NCI-H1092 (cell line): Measurements from ENCODE around the gene PPM1L.
"Not testable (repeated sequence)": the region's sequence is repeated elsewhere in the genome, so short reads cannot be mapped to it uniquely, and the experiment has no call there.

Experiments
- DNase-seq: peaks from one replicate; lab custom pipeline; 2025; lab: John Stamatoyannopoulos, UW

The PPM1L gene

GRCh38 chr3:160987982-160988964 is 232.2 kb downstream of the PPM1L start:
- DNase-seq, result no peak

- no peak for DNase-seq
These were observed 234.4 kb downstream of the PPM1L start for GRCh38 chr3:160990446-160990845.

- DNase-seq, result no peak
These were observed 236.7 kb downstream of the PPM1L start for GRCh38 chr3:160992712-160993111.

- no peak for DNase-seq
These were observed 240.8 kb downstream of the PPM1L start for GRCh38 chr3:160996811-160997210.

- no peak for DNase-seq
These were observed 242.6 kb downstream of the PPM1L start for GRCh38 chr3:160998581-160998980.

- DNase-seq, result no peak
These were observed 243.2 kb downstream of the PPM1L start for GRCh38 chr3:160999274-160999673.

- DNase-seq, result no peak
These were observed 252.1 kb downstream of the PPM1L start for GRCh38 chr3:161008086-161008485.

GRCh38 chr3:161010151-161010550 is 254.1 kb downstream of the PPM1L start:
- DNase-seq, result not testable (repeated sequence)

- DNase-seq, result no peak
These were observed 259.1 kb downstream of the PPM1L start for GRCh38 chr3:161014843-161015749.

- no peak for DNase-seq
These were observed 260.6 kb downstream of the PPM1L start for GRCh38 chr3:161016417-161017313.

GRCh38 chr3:161017971-161018370 is 261.9 kb downstream of the PPM1L start:
- no peak for DNase-seq

- no peak for DNase-seq
These were observed 264.2 kb downstream of the PPM1L start for GRCh38 chr3:161020256-161020655.

- DNase-seq, result no peak
These were observed 269.9 kb downstream of the PPM1L start for GRCh38 chr3:161025911-161026310.

GRCh38 chr3:161026612-161027510 is 270.8 kb downstream of the PPM1L start:
- no peak for DNase-seq

- DNase-seq, result no peak
These were observed 272.6 kb downstream of the PPM1L start for GRCh38 chr3:161028555-161029153.

- no peak for DNase-seq
These were observed 275.1 kb downstream of the PPM1L start for GRCh38 chr3:161031134-161031533.

GRCh38 chr3:161034913-161035550 is 279.0 kb downstream of the PPM1L start:
- not testable (repeated sequence) for DNase-seq

GRCh38 chr3:161035711-161036110 is 279.7 kb downstream of the PPM1L start:
- no peak for DNase-seq

GRCh38 chr3:161038725-161039124 is 282.7 kb downstream of the PPM1L start:
- DNase-seq, result no peak
